AG04450 (cell line): ENCODE measurements around the gene NRL. TPM values are rescaled to one million over a fixed set of nuclear protein-coding genes. Genes with fewer than 3 reads are reported as not detected.

Source experiments
- CTCF ChIA-PET: fragments of 300-600, 350-600 bp; formaldehyde crosslinking; extraction: SDS; loops from one replicate; lab custom pipeline; 2022; ENCODE audit warnings: antibody characterized with exemption, inconsistent platforms; lab: Charles Lee
- POLR2A ChIA-PET: fragments of 350-600 bp; formaldehyde crosslinking; extraction: SDS; loops from one replicate; lab custom pipeline; 2021; ENCODE audit warnings: antibody characterized with exemption, inconsistent platforms; lab: Yijun Ruan, JAX
- DNase-seq: peaks from one replicate; pipeline ENCODE4 v3.0.0-alpha.2; 2011; ENCODE audit warnings: low read depth, low spot score
- H3K27ac ChIP-seq: one replicate; pipeline ENCODE4 v1.5.1; 2012; ENCODE audit warnings: low read depth, low read length, control low read depth
- H3K27me3 ChIP-seq: one replicate; pipeline ENCODE4 v1.6.0; 2012; ENCODE audit warnings: low read length; ENCODE audit not compliant: control insufficient read depth, insufficient read depth
- H3K4me3 ChIP-seq: 2 replicates; pipeline ENCODE4 v1.5.1; 2011; ENCODE audit warnings: mild to moderate bottlenecking, low read depth, low read length, control low read depth
- H3K9me3 ChIP-seq: 2 replicates; pipeline ENCODE4 v1.5.1; 2012; ENCODE audit warnings: low read length; ENCODE audit not compliant: control insufficient read depth, insufficient read depth
- polyA plus RNA-seq: library from polyadenylated mRNA; depleted of rRNA; stranded (reverse); fragments of >200 nt; gene quantifications from 2 replicates; pipeline ENCODE4 v1.2.3, GENCODE V29; 2011
- TF ChIP-seq, protein P1 (sequence below): IDR thresholded peaks from 2 replicates; pipeline ENCODE4 v1.5.1; 2011; ENCODE audit warnings: low read depth, low read length, control low read depth, inconsistent platforms

NRL gene
- polyA plus RNA-seq, 1 experiment: 0.41 TPM

DNA sequence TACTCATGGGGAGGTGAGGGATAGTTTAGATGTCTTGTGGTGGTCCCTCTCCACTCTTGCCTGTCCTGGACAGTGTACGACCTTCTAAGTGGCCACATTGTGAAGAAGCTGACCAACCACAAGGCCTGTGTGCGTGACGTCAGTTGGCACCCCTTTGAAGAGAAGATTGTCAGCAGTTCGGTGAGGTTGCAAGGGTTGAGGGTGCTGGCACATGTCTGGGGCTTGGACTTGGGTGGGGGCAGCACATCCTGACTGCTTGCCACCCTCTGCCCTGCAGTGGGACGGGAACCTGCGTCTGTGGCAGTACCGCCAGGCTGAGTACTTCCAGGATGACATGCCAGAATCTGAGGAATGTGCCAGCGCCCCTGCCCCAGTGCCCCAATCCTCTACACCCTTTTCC, 8.1 kb upstream of the NRL start:
- TF ChIP-seq, protein P1, sequence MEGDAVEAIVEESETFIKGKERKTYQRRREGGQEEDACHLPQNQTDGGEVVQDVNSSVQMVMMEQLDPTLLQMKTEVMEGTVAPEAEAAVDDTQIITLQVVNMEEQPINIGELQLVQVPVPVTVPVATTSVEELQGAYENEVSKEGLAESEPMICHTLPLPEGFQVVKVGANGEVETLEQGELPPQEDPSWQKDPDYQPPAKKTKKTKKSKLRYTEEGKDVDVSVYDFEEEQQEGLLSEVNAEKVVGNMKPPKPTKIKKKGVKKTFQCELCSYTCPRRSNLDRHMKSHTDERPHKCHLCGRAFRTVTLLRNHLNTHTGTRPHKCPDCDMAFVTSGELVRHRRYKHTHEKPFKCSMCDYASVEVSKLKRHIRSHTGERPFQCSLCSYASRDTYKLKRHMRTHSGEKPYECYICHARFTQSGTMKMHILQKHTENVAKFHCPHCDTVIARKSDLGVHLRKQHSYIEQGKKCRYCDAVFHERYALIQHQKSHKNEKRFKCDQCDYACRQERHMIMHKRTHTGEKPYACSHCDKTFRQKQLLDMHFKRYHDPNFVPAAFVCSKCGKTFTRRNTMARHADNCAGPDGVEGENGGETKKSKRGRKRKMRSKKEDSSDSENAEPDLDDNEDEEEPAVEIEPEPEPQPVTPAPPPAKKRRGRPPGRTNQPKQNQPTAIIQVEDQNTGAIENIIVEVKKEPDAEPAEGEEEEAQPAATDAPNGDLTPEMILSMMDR: no peak
- DNase-seq: no peak
- H3K27ac ChIP-seq: no peak overlapping the region
- no peaks in the 10 kb centered on the region for H3K9me3 ChIP-seq
- H3K27me3 ChIP-seq: no peaks in the 10 kb centered on the region
- H3K4me3 ChIP-seq: no peak overlapping the region
- ChIA-PET POLR2A (no interaction called here), CTCF (no interaction called here)

DNA sequence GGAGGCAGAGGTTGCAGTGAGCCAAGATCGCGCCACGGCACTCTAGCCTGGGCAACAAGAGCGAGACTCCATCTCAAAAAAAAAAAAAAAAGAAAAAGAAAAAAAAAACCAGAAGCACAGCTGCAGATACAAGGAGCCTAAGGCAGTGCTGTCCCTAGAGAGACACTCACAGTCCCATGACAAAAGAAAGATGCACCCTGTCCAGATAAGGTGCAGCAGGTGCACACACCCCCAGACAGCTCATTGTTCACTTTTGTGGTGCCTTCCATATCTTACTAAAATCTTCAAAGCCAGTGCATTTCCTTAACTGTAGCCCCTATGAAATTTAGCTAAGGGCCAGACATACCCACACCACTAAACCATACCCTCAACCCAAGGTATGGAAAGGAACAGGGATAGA, 7.7 kb upstream of the NRL start:
- Histone ChIP-seq H3K4me3 (no peak overlapping the region), H3K9me3 (no peaks in the 10 kb centered on the region), H3K27me3 (no peaks in the 10 kb centered on the region), H3K27ac (no peak overlapping the region)
- TF ChIP-seq, protein P1: no peak
- POLR2A ChIA-PET: no interaction called here
- DNase-seq: no peak
- CTCF ChIA-PET: interaction anchor here (1.2 kb wide), 1 partner anchor 38 kb away, joined by 3 read pairs; the partner anchor contains the start of gene IRF9

DNA sequence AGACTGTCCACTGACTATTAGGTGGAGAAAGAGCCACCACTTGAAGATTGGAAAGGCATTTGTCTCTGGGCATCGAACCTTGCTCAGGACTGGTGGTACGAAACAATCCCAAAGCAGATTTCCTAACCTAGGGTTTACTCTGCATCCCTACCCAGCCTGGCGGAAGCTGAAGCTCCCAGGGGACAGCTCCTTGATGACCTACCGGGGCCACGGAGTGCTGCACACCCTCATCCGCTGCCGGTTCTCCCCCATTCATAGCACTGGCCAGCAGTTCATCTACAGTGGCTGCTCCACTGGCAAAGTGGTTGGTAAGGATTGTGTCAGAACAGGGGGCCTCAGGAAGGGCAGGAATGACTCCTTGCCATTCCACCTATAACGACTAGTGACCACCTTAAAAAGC, 6.5 kb upstream of the NRL start:
- POLR2A ChIA-PET: no interaction called here

DNA sequence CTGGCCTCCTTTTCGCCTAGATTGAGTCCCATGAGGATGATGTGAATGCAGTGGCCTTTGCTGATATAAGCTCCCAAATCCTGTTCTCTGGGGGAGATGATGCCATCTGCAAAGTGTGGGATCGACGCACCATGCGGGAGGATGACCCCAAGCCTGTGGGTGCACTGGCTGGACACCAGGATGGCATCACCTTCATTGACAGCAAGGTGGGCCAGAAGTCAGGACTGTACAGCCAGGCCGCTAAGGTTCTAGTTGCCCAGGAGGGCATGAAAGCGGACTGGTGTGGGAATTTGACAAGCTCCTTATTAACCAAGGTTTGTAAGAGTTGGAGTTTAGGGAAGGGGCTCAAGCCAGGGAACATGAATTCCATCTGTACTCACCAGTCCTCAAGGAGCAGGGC, 4.9 kb upstream of the NRL start:
- no peaks in the 10 kb centered on the region for H3K27me3 ChIP-seq
- DNase-seq: no peak
- H3K27ac ChIP-seq: no peak overlapping the region
- no peaks in the 10 kb centered on the region for H3K9me3 ChIP-seq
- CTCF ChIA-PET: interaction anchor here (0.9 kb wide), 1 partner anchor 11 kb away, joined by 3 read pairs; no protein-coding TSS in a partner anchor
- TF ChIP-seq, protein P1: no peak
- POLR2A ChIA-PET: no interaction called here
- no peak overlapping the region for H3K4me3 ChIP-seq

More for the DNA sequence above, 6.5 kb upstream of the NRL start:
- H3K4me3 ChIP-seq: no peak overlapping the region
- no peak for DNase-seq
- H3K27me3 ChIP-seq: no peaks in the 10 kb centered on the region
- TF ChIP-seq, protein P1: no peak
- CTCF ChIA-PET: interaction anchor here (0.6 to 1.2 kb wide), 2 partner anchors 40 to 63 kb away, joined by 3 read pairs; partner anchors contain the start of gene IRF9
- H3K27ac ChIP-seq: no peak overlapping the region
- H3K9me3 ChIP-seq: no peaks in the 10 kb centered on the region

DNA sequence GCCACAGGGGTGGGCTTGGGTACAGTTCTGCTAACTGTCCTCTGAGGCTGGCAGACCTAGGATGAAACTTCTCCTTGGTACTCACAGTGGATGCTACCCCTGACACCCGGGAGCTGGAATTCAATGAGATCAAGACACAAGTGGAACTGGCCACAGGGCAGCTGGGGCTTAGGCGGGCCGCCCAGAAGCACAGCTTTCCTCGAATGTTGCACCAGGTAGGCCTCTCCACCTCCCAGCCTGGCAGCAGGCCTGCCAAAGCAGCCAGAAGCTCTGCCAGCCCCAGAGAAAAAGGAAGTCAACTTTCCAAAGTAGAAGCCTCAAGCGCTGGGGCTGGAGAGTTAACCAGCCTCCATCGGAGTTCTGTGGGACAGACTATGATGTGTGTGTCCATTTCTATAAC, 2.4 kb upstream of the NRL start:
- TF ChIP-seq, protein P1: no peak
- ChIA-PET CTCF (interaction anchor here (2.0 kb wide), 1 partner anchor 9 kb away, joined by 9 read pairs; no protein-coding TSS in a partner anchor), POLR2A (no interaction called here)
- Histone ChIP-seq H3K9me3 (no peaks in the 10 kb centered on the region), H3K27ac (no peak overlapping the region), H3K4me3 (no peak overlapping the region), H3K27me3 (no peaks in the 10 kb centered on the region)
- DNase-seq: no peak
